Subcutaneous abdominal adipose tissue (tissue), 5 donors: ENCODE results near the gene PGLYRP2.
A peak's percentile ranks its signal among the peaks of the same experiment; 100 is the strongest.

Experiments used
- H3K27ac ChIP-seq: one replicate; pipeline ENCODE4 v1.7.0; 2013; ENCODE audit warnings: low read depth, mild to moderate bottlenecking, inconsistent platforms, low read length, moderate library complexity
- H3K27me3 ChIP-seq, 5 donors: one replicate each; pipeline ENCODE4 v1.7.0; 2013; ENCODE audit warnings: low read length in 5 of 5, inconsistent platforms in 1 of 5; ENCODE audit not compliant: control insufficient read depth in 5 of 5, insufficient read depth in 4 of 5
- H3K36me3 ChIP-seq, 5 donors: one replicate each; pipeline ENCODE4 v1.7.0; 2013; ENCODE audit warnings: low read length in 5 of 5; ENCODE audit not compliant: control insufficient read depth in 5 of 5, insufficient read depth in 5 of 5
- H3K4me1 ChIP-seq, 5 donors: one replicate each; pipeline ENCODE4 v1.7.0; 2013; ENCODE audit warnings: low read length in 5 of 5, mild to moderate bottlenecking in 3 of 5, moderate library complexity in 1 of 5; ENCODE audit not compliant: control insufficient read depth in 5 of 5, insufficient read depth in 5 of 5
- H3K4me3 ChIP-seq, 5 donors: one replicate each; pipeline ENCODE4 v1.7.0; 2013; ENCODE audit warnings: low read length in 5 of 5, low read depth in 1 of 5
- H3K9ac ChIP-seq, 5 donors: one replicate each; pipeline ENCODE4 v1.7.0; 2013; ENCODE audit warnings: low read length in 5 of 5, mild to moderate bottlenecking in 4 of 5, moderate library complexity in 3 of 5
- H3K9me3 ChIP-seq, 5 donors: one replicate each; pipeline ENCODE4 v1.7.0; 2013; ENCODE audit warnings: low read length in 5 of 5; ENCODE audit not compliant: control insufficient read depth in 5 of 5
- donor health status: healthy.
- donor health status: healthy.
- donor health status: healthy.
- donor health status: healthy.
- donor health status: healthy.

The PGLYRP2 gene

GRCh38 chr19:15456441-15456840, 22.9 kb downstream of the PGLYRP2 start:
- Histone ChIP-seq H3K4me1 (peaks cover 1 to 23% (median 19%) of the 10 kb centered on the region in 5 donors), H3K27me3 (peaks cover 11 to 34% (median 24%) of the 10 kb centered on the region in 5 donors), H3K4me3 (no peak overlapping the region), H3K27ac (no peak overlapping the region), H3K36me3 (no peaks in the 10 kb centered on the region), H3K9me3 (no peaks in the 10 kb centered on the region), H3K9ac (no peak overlapping the region)

GRCh38 chr19:15455996-15456395, 23.3 kb downstream of the PGLYRP2 start:
- peaks cover 1 to 24% (median 19%) of the 10 kb centered on the region in 5 donors for H3K4me1 ChIP-seq
- H3K9ac ChIP-seq = no peak overlapping the region
- no peaks in the 10 kb centered on the region for H3K36me3 ChIP-seq
- H3K27ac ChIP-seq = no peak overlapping the region
- H3K9me3 ChIP-seq = no peaks in the 10 kb centered on the region
- peaks cover 11 to 34% (median 24%) of the 10 kb centered on the region in 5 donors for H3K27me3 ChIP-seq
- H3K4me3 ChIP-seq = no peak overlapping the region

GRCh38 chr19:15453906-15454860, 25.1 kb downstream of the PGLYRP2 start:
- peaks cover 11 to 34% (median 24%) of the 10 kb centered on the region in 5 donors for H3K27me3 ChIP-seq
- H3K9ac ChIP-seq = no peak overlapping the region
- H3K36me3 ChIP-seq = no peaks in the 10 kb centered on the region
- no peak overlapping the region for H3K27ac ChIP-seq
- H3K9me3 ChIP-seq = no peaks in the 10 kb centered on the region
- H3K4me3 ChIP-seq = no peak overlapping the region
- peaks cover 1 to 26% (median 21%) of the 10 kb centered on the region in 5 donors for H3K4me1 ChIP-seq

- peaks cover 1 to 35% (median 27%) of the 10 kb centered on the region in 5 donors for H3K4me1 ChIP-seq
- H3K4me3 ChIP-seq = peak overlapping the region; percentile 45 to 68 (median 62)
- no peaks in the 10 kb centered on the region for H3K9me3 ChIP-seq
- no peak overlapping the region for H3K27ac ChIP-seq
- H3K36me3 ChIP-seq = no peaks in the 10 kb centered on the region
- peaks cover 11 to 30% (median 24%) of the 10 kb centered on the region in 5 donors for H3K27me3 ChIP-seq
- peak overlapping the region in 4 of 5 donors; percentile 12 to 71 (median 25) for H3K9ac ChIP-seq
Measured at GRCh38 chr19:15453091-15453578, 26.2 kb downstream of the PGLYRP2 start.

- Histone ChIP-seq H3K36me3 (peaks cover 0 to 5% (median 0%) of the 10 kb centered on the region in 5 donors), H3K4me3 (peak overlapping the region; percentile 45 to 68 (median 62)), H3K27me3 (peaks cover 10 to 23% (median 19%) of the 10 kb centered on the region in 5 donors), H3K9me3 (no peaks in the 10 kb centered on the region), H3K4me1 (peaks cover 1 to 29% (median 23%) of the 10 kb centered on the region in 5 donors), H3K27ac (peak overlapping the region; percentile 54), H3K9ac (peak overlapping the region in 4 of 5 donors; percentile 12 to 71 (median 25))
Measured at GRCh38 chr19:15452111-15453047, 26.9 kb downstream of the PGLYRP2 start.

- Histone ChIP-seq H3K9me3 (no peaks in the 10 kb centered on the region), H3K27ac (no peak overlapping the region), H3K4me3 (peak overlapping the region in 2 of 5 donors; percentile 38 to 42)
Measured at GRCh38 chr19:15450528-15450890, 28.8 kb downstream of the PGLYRP2 start.

GRCh38 chr19:15449620-15450527, 29.4 kb downstream of the PGLYRP2 start, which contains the start of gene WIZ:
Gene WIZ (minus strand): TSS chr19:15449956. CDS start chr19:15448307, 1,649 bp downstream.
- H3K4me3 ChIP-seq = peak within 1 kb of the TSS; percentile 42 to 70 (median 59)
- H3K9ac ChIP-seq = peak within 1 kb of the TSS in 4 of 5 donors; percentile 50 to 73 (median 60)
- H3K27ac ChIP-seq = peak within 1 kb of the TSS; percentile 16
- H3K9me3 ChIP-seq = no peaks in the 10 kb centered on the region
- peaks cover 1 to 29% (median 21%) of the 10 kb centered on the region in 5 donors for H3K4me1 ChIP-seq
- H3K27me3 ChIP-seq = peaks cover 0 to 8% (median 0%) of the 10 kb centered on the region in 5 donors
- H3K36me3 ChIP-seq = peaks cover 0 to 22% (median 5%) of the 10 kb centered on the region in 5 donors

More at GRCh38 chr19:15450528-15450890, 28.8 kb downstream of the PGLYRP2 start:
- H3K9ac ChIP-seq = no peak overlapping the region
- H3K27me3 ChIP-seq = peaks cover 0 to 11% (median 4%) of the 10 kb centered on the region in 5 donors
- peaks cover 0 to 16% (median 4%) of the 10 kb centered on the region in 5 donors for H3K36me3 ChIP-seq
- H3K4me1 ChIP-seq = peaks cover 1 to 29% (median 21%) of the 10 kb centered on the region in 5 donors

GRCh38 chr19:15448778-15449619, 30.3 kb downstream of the PGLYRP2 start:
- peak overlapping the region; percentile 16 for H3K27ac ChIP-seq
- H3K36me3 ChIP-seq = peaks cover 0 to 26% (median 5%) of the 10 kb centered on the region in 5 donors

More at GRCh38 chr19:15448778-15449619, 30.3 kb downstream of the PGLYRP2 start:
- no peaks in the 10 kb centered on the region for H3K9me3 ChIP-seq
- peaks cover 1 to 29% (median 21%) of the 10 kb centered on the region in 5 donors for H3K4me1 ChIP-seq
- H3K9ac ChIP-seq = peak overlapping the region in 4 of 5 donors; percentile 50 to 73 (median 60)
- H3K4me3 ChIP-seq = peak overlapping the region; percentile 42 to 70 (median 59)
- H3K27me3 ChIP-seq = no peaks in the 10 kb centered on the region
